Mammary epithelial cell (primary cell): Measurements from ENCODE around the gene FAM53B.

ENCODE experiments used
- EZH2 ChIP-seq: IDR thresholded peaks from 2 replicates; pipeline ENCODE4 v1.6.1; 2012; ENCODE audit warnings: low read length, inconsistent platforms, borderline replicate concordance
- TF ChIP-seq, protein P1 (sequence below), 2 donors: IDR thresholded peaks in 1 of 2; conservative IDR thresholded peaks in 1 of 2; 2 replicates each; pipeline ENCODE4 v1.5.1; 2011 to 2012; ENCODE audit warnings: inconsistent platforms in 2 of 2, low read length in 2 of 2, mild to moderate bottlenecking in 2 of 2, control low read depth in 1 of 2, low read depth in 1 of 2; ENCODE audit not compliant: insufficient read depth in 1 of 2; ENCODE audit errors: extremely low read depth in 1 of 2

DNA sequence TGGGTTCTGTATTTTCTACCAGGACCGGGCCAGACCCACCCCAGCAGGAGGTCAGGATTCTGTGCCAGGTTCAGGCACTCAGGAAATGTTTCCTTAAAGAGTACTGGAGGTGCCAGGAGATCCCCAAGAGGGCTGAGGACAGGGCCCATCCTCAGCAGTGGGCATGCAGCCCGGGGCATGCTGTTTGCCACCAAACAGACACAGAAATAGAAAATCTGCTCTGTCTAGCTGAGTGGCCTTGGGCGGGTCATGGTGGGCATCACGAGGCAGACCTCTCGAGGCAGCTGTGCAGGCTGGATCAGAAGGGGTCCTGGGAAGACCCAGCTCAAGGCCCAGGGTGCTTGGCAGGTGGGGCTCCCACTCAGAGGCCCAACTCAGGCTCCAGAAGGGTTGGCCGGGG lies 105.0 kb downstream of the FAM53B start:
- TF ChIP-seq, protein P1, sequence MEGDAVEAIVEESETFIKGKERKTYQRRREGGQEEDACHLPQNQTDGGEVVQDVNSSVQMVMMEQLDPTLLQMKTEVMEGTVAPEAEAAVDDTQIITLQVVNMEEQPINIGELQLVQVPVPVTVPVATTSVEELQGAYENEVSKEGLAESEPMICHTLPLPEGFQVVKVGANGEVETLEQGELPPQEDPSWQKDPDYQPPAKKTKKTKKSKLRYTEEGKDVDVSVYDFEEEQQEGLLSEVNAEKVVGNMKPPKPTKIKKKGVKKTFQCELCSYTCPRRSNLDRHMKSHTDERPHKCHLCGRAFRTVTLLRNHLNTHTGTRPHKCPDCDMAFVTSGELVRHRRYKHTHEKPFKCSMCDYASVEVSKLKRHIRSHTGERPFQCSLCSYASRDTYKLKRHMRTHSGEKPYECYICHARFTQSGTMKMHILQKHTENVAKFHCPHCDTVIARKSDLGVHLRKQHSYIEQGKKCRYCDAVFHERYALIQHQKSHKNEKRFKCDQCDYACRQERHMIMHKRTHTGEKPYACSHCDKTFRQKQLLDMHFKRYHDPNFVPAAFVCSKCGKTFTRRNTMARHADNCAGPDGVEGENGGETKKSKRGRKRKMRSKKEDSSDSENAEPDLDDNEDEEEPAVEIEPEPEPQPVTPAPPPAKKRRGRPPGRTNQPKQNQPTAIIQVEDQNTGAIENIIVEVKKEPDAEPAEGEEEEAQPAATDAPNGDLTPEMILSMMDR (conservative IDR thresholded peaks at IDR 0.05 in 1 of 2, IDR thresholded peaks at IDR 0.05 in 1 of 2; ENCODE audit: extremely low read depth in 1 of 2, insufficient read depth in 1 of 2, low read depth in 1 of 2, low read length in 2 of 2): no peak
- TF ChIP-seq EZH2: no peak
